NCI-H345 (cell line): ENCODE results near the gene SKOR1.

Source experiments
- DNase-seq: peaks from one replicate; lab custom pipeline; 2025; lab: John Stamatoyannopoulos, UW

The SKOR1 gene

GRCh38 chr15:67824976-67825880 is at the start of gene SKOR1:
Gene SKOR1 (plus strand): TSS chr15:67825509. CDS start chr15:67825603, 94 bp downstream.
- DNase-seq, result no peak

- DNase-seq, result no peak
Observed at GRCh38 chr15:67775998-67776397, 49.3 kb upstream of the SKOR1 start.

- DNase-seq, result no peak
Observed at GRCh38 chr15:67776600-67776999, 48.7 kb upstream of the SKOR1 start.

GRCh38 chr15:67777071-67777470 is 48.2 kb upstream of the SKOR1 start:
- DNase-seq, result no peak

DNA sequence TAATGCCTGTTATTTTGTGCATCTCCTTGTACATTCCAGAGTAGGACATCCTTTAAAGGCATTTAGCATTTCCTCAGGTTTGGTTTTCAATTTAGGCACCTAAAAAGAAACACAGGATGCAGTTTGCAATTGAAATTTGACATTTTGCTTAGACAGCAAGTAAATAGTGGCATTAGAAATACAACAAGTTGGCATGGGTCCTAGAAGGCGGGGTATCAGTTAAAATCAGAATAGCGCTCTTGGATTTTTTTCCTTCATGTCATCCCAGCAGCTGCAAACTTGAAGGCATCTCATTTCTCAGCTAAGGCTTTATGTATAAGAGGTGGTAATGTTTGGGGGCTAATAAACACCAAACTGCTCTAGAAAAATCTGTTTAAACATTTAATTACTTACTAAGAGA is 47.5 kb upstream of the SKOR1 start:
- no peak for DNase-seq

- no peak for DNase-seq
Observed at GRCh38 chr15:67778968-67779548, 46.3 kb upstream of the SKOR1 start.

GRCh38 chr15:67779549-67780111 is 45.7 kb upstream of the SKOR1 start:
- DNase-seq, result no peak

- no peak for DNase-seq
Observed at GRCh38 chr15:67781061-67781460, 44.2 kb upstream of the SKOR1 start.

GRCh38 chr15:67781907-67782690 is 43.2 kb upstream of the SKOR1 start:
- no peak for DNase-seq

- no peak for DNase-seq
Observed at GRCh38 chr15:67782691-67782991, 42.7 kb upstream of the SKOR1 start.

GRCh38 chr15:67783303-67783702 is 42.0 kb upstream of the SKOR1 start:
- no peak for DNase-seq

- DNase-seq, result peak; percentile 7
Observed at GRCh38 chr15:67784090-67784781, 41.1 kb upstream of the SKOR1 start.

GRCh38 chr15:67784856-67785430 is 40.4 kb upstream of the SKOR1 start:
- DNase-seq, result no peak

DNA sequence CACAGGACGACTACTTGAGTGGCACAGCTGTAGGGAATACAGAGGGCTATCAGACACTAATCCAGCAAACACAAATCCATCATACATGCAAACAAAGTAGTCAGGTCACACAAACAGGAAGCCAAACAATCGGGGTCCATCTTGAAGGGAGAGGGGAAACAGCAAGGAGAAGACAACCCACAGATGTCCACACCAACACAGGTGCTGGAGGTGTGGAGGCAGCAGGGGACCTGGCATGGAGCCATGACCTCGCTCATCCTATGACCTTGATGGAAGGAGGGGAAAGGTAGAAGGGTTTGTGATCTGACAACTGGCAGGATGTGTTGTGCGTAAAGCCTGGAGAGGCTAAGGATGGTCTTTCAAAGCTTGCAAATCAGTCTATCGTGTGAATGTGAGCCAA is 39.9 kb upstream of the SKOR1 start:
- peak; percentile 11 for DNase-seq

GRCh38 chr15:67786646-67787045 is 38.7 kb upstream of the SKOR1 start:
- DNase-seq, result no peak

GRCh38 chr15:67788986-67789385 is 36.3 kb upstream of the SKOR1 start:
- no peak for DNase-seq

- DNase-seq, result peak; percentile 27
Observed at GRCh38 chr15:67790610-67791319, 34.5 kb upstream of the SKOR1 start.

- DNase-seq, result no peak
Observed at GRCh38 chr15:67792250-67792942, 32.9 kb upstream of the SKOR1 start.

DNA sequence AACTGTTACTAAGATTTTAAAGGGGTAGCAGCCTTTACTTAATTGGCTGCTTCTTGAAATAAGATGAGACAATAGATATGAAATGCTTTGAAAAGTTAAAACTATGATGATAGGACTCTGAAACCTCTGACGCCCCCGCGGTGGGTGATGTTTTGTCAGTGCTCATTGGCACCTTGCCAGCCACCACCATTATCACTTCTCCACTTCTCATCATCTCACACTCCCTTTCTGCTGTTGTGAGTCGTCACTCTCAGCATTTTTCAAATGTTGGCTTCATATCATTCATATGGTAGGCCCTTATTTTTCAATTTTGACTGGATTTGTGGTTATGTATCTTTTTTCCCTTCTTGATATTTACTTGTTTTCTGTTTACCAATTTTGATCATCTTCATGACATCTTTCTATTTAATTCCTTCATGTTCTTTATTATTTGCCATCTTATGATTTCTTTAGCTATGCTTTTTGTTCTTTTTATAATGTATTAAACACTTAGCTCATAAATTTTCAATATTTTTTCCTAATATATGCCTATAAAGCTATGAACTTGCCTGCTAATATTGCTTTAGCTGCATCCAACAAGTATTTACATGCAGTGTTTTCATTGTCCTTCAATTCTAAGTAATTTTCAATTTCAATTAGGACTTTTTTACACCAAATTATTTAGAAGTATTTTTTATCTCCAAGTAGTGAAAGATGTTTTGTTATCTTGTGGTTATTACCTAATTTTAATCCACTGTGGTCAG is 30.3 kb upstream of the SKOR1 start:
- no peak for DNase-seq
